Activated CD4-positive, alpha-beta memory T cell treated with anti-CD3 and anti-CD28 coated beads, Interleukin-2, amount 10 ng/mL, durations not matched to agents 7 days and 5 days (primary cell): ENCODE results near the gene PPM1J. TPM values are rescaled to one million over a fixed set of nuclear protein-coding genes. Genes with fewer than 3 reads are reported as not detected.

ENCODE experiments used
- CTCF ChIA-PET: fragments of 350-600 bp; sonication (Branson Sonifier 250); formaldehyde crosslinking; loops from one replicate; lab custom pipeline; 2021; ENCODE audit warnings: antibody characterized with exemption, inconsistent platforms; lab: Charles Lee
- POLR2A ChIA-PET: fragments of 350-600 bp; sonication (Branson Sonifier 250); formaldehyde crosslinking; loops from one replicate; lab custom pipeline; 2021; ENCODE audit warnings: antibody characterized with exemption; lab: Charles Lee
- DNase-seq: peaks from one replicate; pipeline ENCODE4 v3.0.0-alpha.2; 2020
- H3K27ac Mint-ChIP-seq: one replicate; pipeline ENCODE4 v1.8.0; 2021; ENCODE audit warnings: mild to moderate bottlenecking, mixed read lengths
- H3K27me3 Mint-ChIP-seq: one replicate; pipeline ENCODE4 v1.8.0; 2021; ENCODE audit warnings: mixed read lengths
- H3K36me3 Mint-ChIP-seq: one replicate; pipeline ENCODE4 v1.8.0; 2021; ENCODE audit warnings: low read depth, mixed read lengths
- H3K4me1 Mint-ChIP-seq: one replicate; pipeline ENCODE4 v1.8.0; 2021; ENCODE audit warnings: mixed read lengths
- H3K4me3 Mint-ChIP-seq: one replicate; pipeline ENCODE4 v1.8.0; 2021; ENCODE audit warnings: mild to moderate bottlenecking, mixed read lengths
- H3K9me3 Mint-ChIP-seq: one replicate; pipeline ENCODE4 v1.8.0; 2021; ENCODE audit warnings: mixed read lengths
- total RNA-seq, 2 experiments: library from RNA; stranded (reverse); gene quantifications; one replicate each; pipeline ENCODE4 v1.2.3, GENCODE V29; 2021

PPM1J gene
- total RNA-seq, 2 experiments from 2014 or later, result not detected

DNA sequence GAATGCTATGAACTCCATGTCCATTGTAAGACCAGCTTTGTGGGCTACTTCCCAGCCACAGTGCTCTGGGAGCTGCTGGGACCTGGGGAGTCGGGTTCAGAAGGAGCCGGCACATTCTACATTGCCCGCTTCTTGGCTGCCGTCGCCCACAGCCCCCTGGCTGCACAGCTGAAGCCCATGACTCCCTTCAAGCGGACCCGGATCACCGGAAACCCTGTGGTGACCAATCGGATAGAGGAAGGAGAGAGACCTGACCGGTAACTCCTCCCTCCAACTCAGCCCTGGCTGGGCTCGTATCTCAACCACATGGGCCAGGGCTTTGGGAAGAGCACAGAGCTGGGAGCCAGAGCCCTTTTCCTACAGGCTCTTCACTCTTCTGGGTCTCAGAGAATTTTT is 25.3 kb downstream of the PPM1J start:
- Mint-ChIP-seq H3K27ac (no peak overlapping the region), H3K4me3 (no peak overlapping the region), H3K9me3 (no peaks in the 10 kb centered on the region), H3K4me1 (peaks cover 4% of the 10 kb centered on the region), H3K27me3 (no peaks in the 10 kb centered on the region), H3K36me3 (peaks cover 33% of the 10 kb centered on the region)
- CTCF ChIA-PET, result no interaction called here
- no peak for DNase-seq
- POLR2A ChIA-PET, result no interaction called here

DNA sequence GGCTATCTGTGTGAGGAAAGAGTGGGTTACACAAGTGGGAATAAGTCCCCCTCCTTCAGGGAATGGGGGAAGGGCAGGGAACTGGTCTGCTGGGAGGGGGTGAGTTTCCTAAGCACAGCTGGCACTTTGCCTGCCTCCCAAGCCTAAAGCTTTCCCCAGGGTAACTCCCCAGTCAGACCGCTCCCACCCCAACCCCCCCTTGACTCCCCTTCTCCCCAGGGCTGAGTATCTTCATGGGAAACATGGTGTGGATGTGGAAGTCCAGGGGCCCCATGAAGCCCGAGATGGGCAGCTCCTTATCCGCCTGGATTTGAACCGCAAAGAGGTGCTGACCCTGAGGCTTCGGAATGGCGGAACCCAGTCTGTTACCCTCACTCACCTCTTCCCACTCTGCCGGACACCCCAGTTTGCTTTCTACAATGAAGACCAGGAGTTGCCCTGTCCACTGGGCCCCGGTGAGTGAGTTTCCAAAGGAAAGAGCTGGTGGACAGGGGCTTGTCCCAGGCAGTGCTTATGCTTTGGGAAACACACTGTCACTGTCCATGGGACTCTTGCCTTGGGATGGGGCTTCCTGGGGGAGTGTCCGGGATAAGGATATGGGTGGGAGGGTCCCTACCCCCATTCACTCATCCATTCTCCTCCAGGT is 25.8 kb downstream of the PPM1J start:
- Mint-ChIP-seq H3K27ac (no peak overlapping the region), H3K4me3 (no peak overlapping the region), H3K27me3 (no peaks in the 10 kb centered on the region), H3K9me3 (no peaks in the 10 kb centered on the region), H3K36me3 (peaks cover 33% of the 10 kb centered on the region), H3K4me1 (peaks cover 4% of the 10 kb centered on the region)
- POLR2A ChIA-PET, result interaction anchor here (1.1 kb wide), 1 partner anchor 15 kb away, joined by 3 read pairs; the partner anchor contains the start of gene MOV10
- no peak for DNase-seq
- CTCF ChIA-PET, result no interaction called here

DNA sequence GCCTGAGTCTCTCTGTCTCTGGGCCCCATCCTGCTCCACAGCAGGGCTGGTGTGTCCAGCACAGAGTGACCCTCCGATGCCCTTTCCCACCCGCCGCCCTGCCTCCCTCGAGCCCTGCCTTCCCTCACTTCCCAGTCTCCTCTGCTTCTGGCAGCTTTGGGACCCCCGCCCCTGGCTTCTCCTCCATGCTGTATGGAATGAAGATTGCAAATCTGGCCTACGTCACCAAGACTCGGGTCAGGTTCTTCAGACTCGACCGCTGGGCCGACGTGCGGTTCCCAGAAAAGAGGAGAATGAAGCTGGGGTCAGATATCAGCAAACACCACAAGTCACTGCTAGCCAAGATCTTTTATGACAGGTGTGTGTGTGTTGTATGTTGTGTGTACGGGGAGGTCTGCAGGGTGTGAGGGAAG is 26.3 kb downstream of the PPM1J start:
- Mint-ChIP-seq H3K27ac (no peak overlapping the region), H3K27me3 (no peaks in the 10 kb centered on the region), H3K4me3 (no peak overlapping the region), H3K36me3 (peaks cover 33% of the 10 kb centered on the region), H3K4me1 (peaks cover 4% of the 10 kb centered on the region), H3K9me3 (no peaks in the 10 kb centered on the region)
- ChIA-PET CTCF (no interaction called here), POLR2A (interaction anchor here (1.1 kb wide), 1 partner anchor 14 kb away, joined by 3 read pairs; the partner anchor contains the start of gene MOV10)
- no peak for DNase-seq

DNA sequence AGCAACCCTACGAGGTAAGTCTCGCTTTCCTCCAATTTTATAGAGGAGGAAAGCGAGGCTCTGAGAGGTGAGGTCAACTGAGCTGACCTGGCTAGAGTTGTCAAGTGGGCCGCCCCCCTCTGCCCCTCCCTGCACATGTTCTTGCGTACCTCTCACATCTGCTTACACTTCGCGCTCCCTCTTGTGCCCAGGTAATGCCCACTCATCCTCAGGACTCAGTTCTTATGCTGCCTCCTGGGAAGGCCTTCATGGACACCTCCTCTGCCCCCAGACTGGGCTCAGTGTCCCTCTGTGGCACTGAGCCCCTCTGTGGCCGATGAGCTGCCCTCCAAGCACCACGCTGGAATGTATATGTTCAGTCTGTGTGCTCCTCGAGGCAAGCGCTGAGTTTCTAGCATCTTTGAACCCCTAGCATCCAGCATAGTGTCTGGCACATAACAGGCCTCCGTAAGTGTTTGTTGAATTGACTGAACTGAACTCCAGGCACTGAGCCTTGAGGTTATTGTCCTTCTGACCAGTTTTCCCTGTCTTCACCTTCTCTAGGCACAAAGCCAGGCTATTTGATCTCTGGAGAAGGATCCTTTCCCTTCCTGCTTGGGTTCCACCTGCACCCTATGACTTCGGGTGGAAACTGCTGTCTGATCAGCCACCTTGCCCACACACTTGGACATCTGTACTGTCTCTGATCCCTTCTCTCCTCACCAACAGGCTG is 27.2 kb downstream of the PPM1J start:
- H3K9me3 Mint-ChIP-seq, result no peaks in the 10 kb centered on the region
- no peak overlapping the region for H3K27ac Mint-ChIP-seq
- no peaks in the 10 kb centered on the region for H3K27me3 Mint-ChIP-seq
- ChIA-PET CTCF (no interaction called here), POLR2A (interaction anchor here (1.1 kb wide), 1 partner anchor 13 kb away, joined by 3 read pairs; the partner anchor contains the start of gene MOV10)
- no peak for DNase-seq
- no peak overlapping the region for H3K4me3 Mint-ChIP-seq
- H3K4me1 Mint-ChIP-seq, result peaks cover 4% of the 10 kb centered on the region
- peaks cover 31% of the 10 kb centered on the region for H3K36me3 Mint-ChIP-seq

DNA sequence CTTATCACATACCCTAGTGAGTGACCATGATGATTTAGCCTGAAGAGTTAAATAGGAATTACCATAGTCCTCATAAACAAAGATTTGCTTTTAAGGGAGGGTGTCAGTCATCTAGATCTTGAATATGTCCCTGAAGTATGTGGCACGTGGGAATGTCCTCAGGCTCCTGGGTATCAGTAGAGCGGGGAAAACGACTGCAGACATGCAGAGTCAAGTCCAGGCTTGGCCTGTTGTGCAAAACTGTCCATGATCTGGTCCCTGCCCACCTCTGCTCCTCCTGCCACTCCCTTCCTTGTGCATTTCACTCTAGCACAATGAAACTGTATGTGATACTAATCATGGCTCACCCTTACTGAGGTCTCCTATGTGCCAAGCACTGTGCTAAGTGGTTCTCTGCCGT is 27.8 kb downstream of the PPM1J start:
- Mint-ChIP-seq H3K4me3 (no peak overlapping the region), H3K27me3 (no peaks in the 10 kb centered on the region), H3K4me1 (peaks cover 4% of the 10 kb centered on the region), H3K9me3 (no peaks in the 10 kb centered on the region), H3K27ac (no peak overlapping the region), H3K36me3 (peaks cover 30% of the 10 kb centered on the region)
- ChIA-PET CTCF (no interaction called here), POLR2A (no interaction called here)
- DNase-seq, result no peak

DNA sequence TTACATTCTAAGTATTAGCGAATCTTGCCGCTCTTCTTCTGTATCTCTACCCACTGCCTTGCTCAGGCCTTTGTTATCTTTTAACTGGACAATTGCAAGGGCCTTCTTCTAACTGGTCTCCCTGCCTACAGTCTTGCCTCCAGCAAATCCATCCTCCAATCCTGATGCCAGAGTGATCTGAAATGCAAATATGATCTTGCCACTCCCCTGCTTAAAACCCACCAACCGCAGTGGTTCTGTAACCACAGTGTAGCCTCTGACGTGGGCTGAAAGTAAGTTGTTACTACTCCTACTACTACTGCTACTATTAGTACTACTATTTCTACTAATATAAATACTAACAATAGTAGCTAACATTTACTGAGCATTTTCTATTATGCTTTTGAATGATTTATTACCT is 28.3 kb downstream of the PPM1J start:
- ChIA-PET POLR2A (interaction anchor here (2.3 kb wide), 1 partner anchor 11 kb away, joined by 6 read pairs; the partner anchor contains the start of gene MOV10), CTCF (no interaction called here)
- peaks cover 28% of the 10 kb centered on the region for H3K36me3 Mint-ChIP-seq
- no peak for DNase-seq
- H3K4me1 Mint-ChIP-seq, result peaks cover 4% of the 10 kb centered on the region
- H3K4me3 Mint-ChIP-seq, result no peak overlapping the region
- no peaks in the 10 kb centered on the region for H3K27me3 Mint-ChIP-seq
- H3K9me3 Mint-ChIP-seq, result no peaks in the 10 kb centered on the region
- no peak overlapping the region for H3K27ac Mint-ChIP-seq

DNA sequence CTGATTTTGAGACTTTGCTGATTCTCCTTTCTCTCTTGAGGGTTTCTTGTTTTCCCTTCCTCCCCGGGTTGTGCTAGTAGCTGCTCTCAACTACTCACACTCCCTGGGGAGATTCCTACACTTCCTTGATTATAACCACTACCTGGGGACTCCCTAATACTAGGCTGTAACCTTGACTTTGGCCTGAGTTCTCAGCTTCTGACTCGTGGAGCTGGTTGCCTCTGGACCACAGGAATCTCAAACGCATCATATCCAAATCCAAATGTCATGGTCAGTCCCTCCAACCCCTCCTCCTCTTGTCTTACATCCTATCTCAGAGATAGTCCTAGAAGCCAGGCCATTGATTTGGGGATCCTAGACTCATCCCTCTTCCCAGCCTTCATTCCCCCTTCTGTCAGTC is 28.7 kb downstream of the PPM1J start:
- no peak overlapping the region for H3K27ac Mint-ChIP-seq
- peaks cover 4% of the 10 kb centered on the region for H3K4me1 Mint-ChIP-seq
- POLR2A ChIA-PET, result interaction anchor here (2.3 kb wide), 1 partner anchor 11 kb away, joined by 6 read pairs; the partner anchor contains the start of gene MOV10
- no peak overlapping the region for H3K4me3 Mint-ChIP-seq
- H3K27me3 Mint-ChIP-seq, result no peaks in the 10 kb centered on the region
- H3K9me3 Mint-ChIP-seq, result no peaks in the 10 kb centered on the region
- no peak for DNase-seq
- H3K36me3 Mint-ChIP-seq, result peaks cover 25% of the 10 kb centered on the region
- CTCF ChIA-PET, result no interaction called here

DNA sequence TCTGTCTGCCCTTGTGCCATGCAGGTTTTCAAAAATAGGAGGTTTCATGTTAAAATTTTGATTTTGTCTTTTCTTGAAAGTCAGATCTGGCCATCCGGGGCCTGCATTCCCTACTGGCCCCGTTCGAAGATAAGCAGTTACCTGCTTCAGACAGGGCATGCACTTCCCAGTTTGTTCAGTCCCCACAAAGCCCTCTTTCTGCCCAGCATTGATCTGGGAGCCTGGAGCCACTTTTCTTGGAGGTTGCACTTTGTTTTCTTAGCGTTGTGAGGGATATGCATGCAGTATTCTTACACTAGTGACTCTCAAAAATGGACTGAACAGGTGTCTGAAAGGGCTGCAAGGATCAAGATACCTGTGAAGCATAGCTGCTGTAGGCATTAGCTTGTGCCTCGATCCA is 29.2 kb downstream of the PPM1J start:
- CTCF ChIA-PET, result no interaction called here

DNA sequence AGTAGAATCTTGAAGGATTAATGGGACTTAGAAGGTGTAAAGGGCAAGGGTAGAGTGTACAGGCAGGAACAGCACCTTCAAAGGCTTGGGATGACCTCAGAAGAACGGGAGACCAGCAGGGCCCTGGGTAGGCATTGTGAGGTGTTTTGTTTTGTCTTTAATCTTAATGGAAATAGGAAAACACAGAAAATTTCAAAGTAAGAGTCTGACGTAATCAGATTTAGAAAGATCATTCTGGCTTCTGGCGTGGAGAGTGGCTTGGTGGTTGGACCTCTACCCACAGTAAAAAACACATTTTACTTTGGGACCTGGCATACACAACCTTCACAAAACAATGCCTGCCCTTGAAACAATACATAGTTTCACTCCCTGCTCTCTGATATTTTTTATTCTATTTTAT is 36.5 kb downstream of the PPM1J start:
- no peaks in the 10 kb centered on the region for H3K9me3 Mint-ChIP-seq
- CTCF ChIA-PET, result no interaction called here
- POLR2A ChIA-PET, result no interaction called here
- no peak overlapping the region for H3K4me3 Mint-ChIP-seq
- peaks cover 33% of the 10 kb centered on the region for H3K4me1 Mint-ChIP-seq
- DNase-seq, result no peak
- no peaks in the 10 kb centered on the region for H3K27me3 Mint-ChIP-seq
- no peak overlapping the region for H3K27ac Mint-ChIP-seq
- peaks cover 48% of the 10 kb centered on the region for H3K36me3 Mint-ChIP-seq

More for the DNA sequence above, 29.2 kb downstream of the PPM1J start:
- no peak overlapping the region for H3K4me3 Mint-ChIP-seq
- no peaks in the 10 kb centered on the region for H3K27me3 Mint-ChIP-seq
- H3K4me1 Mint-ChIP-seq, result peaks cover 4% of the 10 kb centered on the region
- POLR2A ChIA-PET, result interaction anchor here (2.3 kb wide), 1 partner anchor 11 kb away, joined by 6 read pairs; the partner anchor contains the start of gene MOV10
- peaks cover 25% of the 10 kb centered on the region for H3K36me3 Mint-ChIP-seq
- no peak overlapping the region for H3K27ac Mint-ChIP-seq
- no peaks in the 10 kb centered on the region for H3K9me3 Mint-ChIP-seq
- no peak for DNase-seq

DNA sequence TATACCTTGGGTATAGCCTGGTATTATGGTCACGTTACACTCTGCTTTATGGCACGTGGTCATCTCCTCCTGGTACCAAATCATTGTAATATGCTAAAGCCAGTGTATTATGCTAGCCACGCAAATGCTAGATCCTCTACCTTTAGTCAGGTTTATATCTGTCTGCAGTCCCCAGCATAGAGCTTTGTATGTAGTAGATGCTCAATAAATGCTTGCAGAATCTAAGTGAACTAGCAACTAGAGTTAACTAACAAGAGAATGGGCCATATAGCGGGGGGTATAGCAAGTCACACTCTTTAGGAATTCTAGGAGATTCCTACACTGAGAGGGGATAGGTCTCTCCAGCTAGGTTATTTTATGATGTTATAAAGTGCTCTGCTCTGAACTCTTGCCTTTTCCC is 37.6 kb downstream of the PPM1J start:
- no peak overlapping the region for H3K4me3 Mint-ChIP-seq
- POLR2A ChIA-PET, result interaction anchor here (4.5 kb wide), 1 partner anchor 26 kb away, joined by 46 read pairs; no protein-coding TSS in a partner anchor

DNA sequence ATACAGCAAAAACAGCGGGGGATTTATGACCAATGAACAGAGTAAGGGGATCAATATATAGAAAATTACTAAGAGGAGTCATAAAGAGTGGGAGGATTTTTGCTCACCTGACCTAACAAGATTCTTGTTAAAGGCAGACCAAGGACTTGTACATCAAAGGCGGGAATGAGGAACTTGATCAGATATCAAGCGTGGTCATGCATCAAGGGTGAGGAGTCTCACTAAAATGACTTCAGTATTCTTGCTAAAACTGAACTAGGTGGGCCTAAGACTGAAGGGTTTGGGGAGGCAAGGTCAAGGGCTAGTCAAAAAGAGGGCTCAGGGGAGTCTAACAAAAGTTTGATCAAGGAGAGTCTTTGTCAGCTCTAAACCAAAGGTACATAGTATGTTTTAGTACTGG is 38.6 kb downstream of the PPM1J start:
- H3K4me3 Mint-ChIP-seq, result peak overlapping the region; percentile 5
- ChIA-PET CTCF (interaction anchor here (2.3 to 2.9 kb wide), 3 partner anchors 28 to 285 kb away, joined by 9 to 22 read pairs (median 11); no protein-coding TSS in a partner anchor), POLR2A (interaction anchor here (2.0 to 5.1 kb wide), 7 partner anchors 9 to 57 kb away, joined by 6 to 101 read pairs (median 46); partner anchors contain the start of genes CAPZA1, PPM1J, RHOC and ST7L)
- no peaks in the 10 kb centered on the region for H3K9me3 Mint-ChIP-seq
- no peak for DNase-seq
- H3K27me3 Mint-ChIP-seq, result no peaks in the 10 kb centered on the region
- no peak overlapping the region for H3K27ac Mint-ChIP-seq
- H3K36me3 Mint-ChIP-seq, result peaks cover 62% of the 10 kb centered on the region
- H3K4me1 Mint-ChIP-seq, result peaks cover 40% of the 10 kb centered on the region

More for the DNA sequence above, 37.6 kb downstream of the PPM1J start:
- Mint-ChIP-seq H3K27me3 (no peaks in the 10 kb centered on the region), H3K9me3 (no peaks in the 10 kb centered on the region), H3K27ac (no peak overlapping the region), H3K36me3 (peaks cover 56% of the 10 kb centered on the region), H3K4me1 (peaks cover 40% of the 10 kb centered on the region)
- CTCF ChIA-PET, result no interaction called here
- no peak for DNase-seq

DNA sequence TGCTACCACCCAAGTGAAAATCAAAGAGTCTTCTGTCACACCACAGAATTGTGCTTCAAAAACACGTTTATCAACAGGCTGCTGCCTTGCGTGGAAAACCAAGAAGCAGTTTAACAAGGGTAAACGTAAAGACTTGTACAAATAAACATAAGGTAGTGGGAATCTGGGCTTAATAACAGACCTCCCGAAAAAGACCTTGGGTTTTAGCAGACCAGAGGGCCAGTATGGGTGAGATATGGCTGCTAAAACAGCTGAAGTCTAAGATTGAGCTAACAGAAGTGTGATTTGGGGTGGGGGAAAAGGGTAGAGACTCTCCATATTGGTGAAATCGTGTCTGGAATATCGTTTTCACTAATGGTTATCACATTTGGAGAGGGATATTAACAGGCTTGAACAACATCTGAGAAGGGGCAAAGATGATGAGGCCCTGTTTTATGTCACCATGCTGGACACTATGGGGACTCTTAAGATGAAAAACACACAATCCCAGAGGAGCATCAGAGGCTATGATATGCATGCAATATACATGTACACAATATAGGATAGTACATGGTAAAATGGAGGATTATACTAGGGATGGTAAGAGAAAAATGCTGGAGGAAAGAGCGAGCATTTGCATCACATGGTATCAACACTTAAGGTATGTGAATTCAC is 39.3 kb downstream of the PPM1J start:
- ChIA-PET CTCF (interaction anchor here (1.6 to 3.2 kb wide), 6 partner anchors 29 to 284 kb away, joined by 8 to 22 read pairs (median 11); partner anchors contain the start of gene PPM1J), POLR2A (interaction anchor here (1.4 to 5.2 kb wide), 12 partner anchors 8 to 285 kb away, joined by 3 to 101 read pairs (median 26); partner anchors contain the start of genes CAPZA1, PPM1J, RHOC and ST7L)
- H3K27me3 Mint-ChIP-seq, result no peaks in the 10 kb centered on the region
- H3K9me3 Mint-ChIP-seq, result no peaks in the 10 kb centered on the region
- H3K4me3 Mint-ChIP-seq, result peak overlapping the region; percentile 76
- H3K27ac Mint-ChIP-seq, result peak overlapping the region; percentile 63
- peaks cover 69% of the 10 kb centered on the region for H3K36me3 Mint-ChIP-seq
- H3K4me1 Mint-ChIP-seq, result peaks cover 40% of the 10 kb centered on the region
- DNase-seq, result no peak
